IMR-90 (cell line): ENCODE results near the gene PHGDH.

ENCODE experiments used
- BHLHE40 ChIP-seq: fragments of 150-350 bp; IDR thresholded peaks from 2 replicates; pipeline ENCODE4 v1.6.1; 2016; ENCODE audit warnings: mild to moderate bottlenecking, low read depth, low read length
- TF ChIP-seq, protein P1 (sequence below): fragments of 150-350 bp; IDR thresholded peaks from 2 replicates; pipeline ENCODE4 v1.6.1; 2016; ENCODE audit warnings: low read depth, mild to moderate bottlenecking, low read length, moderate library complexity, borderline replicate concordance
- TF ChIP-seq, protein P2 (sequence below): conservative IDR thresholded peaks from 2 replicates; pipeline ENCODE4 v1.5.1; 2012; ENCODE audit warnings: mild to moderate bottlenecking, low read depth, low read length, improper control_type of control experiment

DNA sequence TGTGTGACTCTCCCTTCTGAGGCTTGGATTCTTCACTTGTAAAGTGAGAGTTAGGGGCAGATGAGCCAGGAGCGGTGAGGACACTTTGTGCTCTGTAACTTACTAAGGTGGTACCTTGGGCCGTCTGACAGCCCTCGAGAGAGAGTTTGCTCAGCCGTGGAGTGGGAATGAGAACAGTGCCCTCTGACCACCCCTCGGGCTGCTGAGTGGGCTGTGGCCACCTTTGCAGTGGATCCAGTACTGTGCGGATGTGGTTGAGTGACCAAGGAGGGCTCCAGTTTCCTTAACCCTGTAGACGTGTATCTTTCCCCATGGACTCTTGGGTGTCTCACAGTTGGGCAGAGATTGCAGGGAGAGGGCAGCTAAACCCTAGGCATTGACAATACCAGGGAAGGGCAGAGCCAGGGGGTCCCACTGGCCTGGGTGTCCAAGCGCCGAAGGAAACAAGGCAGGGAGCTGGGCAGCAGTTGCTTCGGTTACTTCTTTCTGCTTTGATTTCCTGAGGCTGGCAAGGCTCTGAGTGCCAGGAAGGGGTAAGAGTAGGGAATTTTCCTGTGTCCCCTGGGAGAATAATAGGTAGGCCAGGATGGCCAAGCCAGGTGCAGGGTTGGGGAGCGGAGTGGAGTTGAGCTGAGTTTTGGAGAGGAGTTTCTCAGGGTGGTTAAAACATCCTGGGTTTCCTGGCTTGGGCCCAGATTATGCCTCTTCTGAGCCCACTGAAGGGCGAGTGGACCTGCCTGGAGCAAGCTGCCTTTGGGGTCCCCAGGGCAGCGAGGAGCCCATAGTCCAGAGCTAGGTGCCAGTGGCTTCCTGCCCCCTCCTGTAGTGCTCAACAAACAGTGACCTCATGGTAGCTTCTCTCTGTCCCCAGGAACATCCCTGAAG lies 29.4 kb downstream of the PHGDH start:
- TF ChIP-seq BHLHE40, result no peak
- TF ChIP-seq, protein P1, sequence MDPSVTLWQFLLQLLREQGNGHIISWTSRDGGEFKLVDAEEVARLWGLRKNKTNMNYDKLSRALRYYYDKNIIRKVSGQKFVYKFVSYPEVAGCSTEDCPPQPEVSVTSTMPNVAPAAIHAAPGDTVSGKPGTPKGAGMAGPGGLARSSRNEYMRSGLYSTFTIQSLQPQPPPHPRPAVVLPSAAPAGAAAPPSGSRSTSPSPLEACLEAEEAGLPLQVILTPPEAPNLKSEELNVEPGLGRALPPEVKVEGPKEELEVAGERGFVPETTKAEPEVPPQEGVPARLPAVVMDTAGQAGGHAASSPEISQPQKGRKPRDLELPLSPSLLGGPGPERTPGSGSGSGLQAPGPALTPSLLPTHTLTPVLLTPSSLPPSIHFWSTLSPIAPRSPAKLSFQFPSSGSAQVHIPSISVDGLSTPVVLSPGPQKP, result no peak
- TF ChIP-seq, protein P2, sequence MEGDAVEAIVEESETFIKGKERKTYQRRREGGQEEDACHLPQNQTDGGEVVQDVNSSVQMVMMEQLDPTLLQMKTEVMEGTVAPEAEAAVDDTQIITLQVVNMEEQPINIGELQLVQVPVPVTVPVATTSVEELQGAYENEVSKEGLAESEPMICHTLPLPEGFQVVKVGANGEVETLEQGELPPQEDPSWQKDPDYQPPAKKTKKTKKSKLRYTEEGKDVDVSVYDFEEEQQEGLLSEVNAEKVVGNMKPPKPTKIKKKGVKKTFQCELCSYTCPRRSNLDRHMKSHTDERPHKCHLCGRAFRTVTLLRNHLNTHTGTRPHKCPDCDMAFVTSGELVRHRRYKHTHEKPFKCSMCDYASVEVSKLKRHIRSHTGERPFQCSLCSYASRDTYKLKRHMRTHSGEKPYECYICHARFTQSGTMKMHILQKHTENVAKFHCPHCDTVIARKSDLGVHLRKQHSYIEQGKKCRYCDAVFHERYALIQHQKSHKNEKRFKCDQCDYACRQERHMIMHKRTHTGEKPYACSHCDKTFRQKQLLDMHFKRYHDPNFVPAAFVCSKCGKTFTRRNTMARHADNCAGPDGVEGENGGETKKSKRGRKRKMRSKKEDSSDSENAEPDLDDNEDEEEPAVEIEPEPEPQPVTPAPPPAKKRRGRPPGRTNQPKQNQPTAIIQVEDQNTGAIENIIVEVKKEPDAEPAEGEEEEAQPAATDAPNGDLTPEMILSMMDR, result no peak
